SK-N-MC (cell line): Measurements from ENCODE around the gene LRP5.

Experiments
- EZH2 ChIP-seq: fragments of 200-600 bp; sonication (generic); IDR thresholded peaks from one replicate; pipeline ENCODE4 v1.6.1; 2017; ENCODE audit warnings: antibody characterized with exemption
- FOXP2 ChIP-seq: optimal IDR thresholded peaks from 2 replicates; pipeline ENCODE3; 2011; ENCODE audit warnings: mild to moderate bottlenecking, moderate library complexity; ENCODE audit not compliant: insufficient read depth; ENCODE audit errors: extremely low read length, control extremely low read depth
- POLR2AphosphoS5 ChIP-seq: IDR thresholded peaks from 2 replicates; pipeline ENCODE4 v1.6.1; 2012; ENCODE audit warnings: mild to moderate bottlenecking, low read depth, low read length, borderline replicate concordance

- TF ChIP-seq POLR2AphosphoS5 (0 out of 2 replicates have a peak, but pooled peaks have one; percentile 25), EZH2 (no peak), FOXP2 (no peak)
Observed at GRCh38 chr11:68313574-68314202, 1.3 kb downstream of the LRP5 start.
